Heart left ventricle (tissue), 16 donors: ENCODE measurements around the gene LTK. TPM values are rescaled to one million over a fixed set of nuclear protein-coding genes. Genes with fewer than 3 reads are reported as not detected.

Experiments used
- ATAC-seq, 4 donors: fragments of 200-7000 bp; cut with Tn5 transposase; one replicate each; pipeline ENCODE4 v1.9.1; 2020 to 2022; ENCODE audit warnings: moderate library complexity in 4 of 4, mild to moderate bottlenecking in 3 of 4, moderate number of reproducible peaks in 1 of 4
- DNase-seq, 5 donors: peaks; one replicate each; pipeline ENCODE4 v3.0.0-alpha.2; 2020
- H3K27ac ChIP-seq, 12 donors: fragments of 200-600 bp; sonication (generic) in 4 of 12; one replicate each; pipeline versions ENCODE4 v1.5.0 to v1.8.0; 2016 to 2022; ENCODE audit warnings: mild to moderate bottlenecking in 2 of 12
- H3K27me3 ChIP-seq, 9 donors: fragments of 200-600 bp; sonication (generic) in 2 of 9; one replicate each; pipeline versions ENCODE4 v1.5.1 to v1.8.0; 2016 to 2022; ENCODE audit warnings: mild to moderate bottlenecking in 3 of 9
- H3K36me3 ChIP-seq, 9 donors: fragments of 200-600 bp; sonication (generic) in 2 of 9; one replicate each; pipeline versions ENCODE4 v1.5.0 to v1.8.0; 2018 to 2022; ENCODE audit warnings: mild to moderate bottlenecking in 2 of 9
- H3K4me1 ChIP-seq, 12 donors: fragments of 200-600 bp; sonication (generic) in 4 of 12; one replicate each; pipeline versions ENCODE4 v1.5.0 to v1.8.0; 2016 to 2022; ENCODE audit warnings: mild to moderate bottlenecking in 3 of 12
- H3K4me3 ChIP-seq, 12 donors: fragments of 200-600 bp; sonication (generic) in 4 of 12; one replicate each; pipeline versions ENCODE4 v1.5.0 to v1.8.0; 2017 to 2022; ENCODE audit warnings: mild to moderate bottlenecking in 9 of 12, moderate library complexity in 4 of 12
- H3K9me3 ChIP-seq, 12 donors: fragments of 200-600 bp; sonication (generic) in 4 of 12; one replicate each; pipeline versions ENCODE4 v1.5.0 to v1.8.0; 2016 to 2022; ENCODE audit warnings: mild to moderate bottlenecking in 1 of 12
- POLR2A ChIP-seq, 2 donors: fragments of 450-650 bp; IDR thresholded peaks; one replicate each; pipeline ENCODE4 v1.6.1; 2017; ENCODE audit warnings: antibody characterized with exemption in 2 of 2, mild to moderate bottlenecking in 2 of 2, moderate library complexity in 2 of 2
- WGBS, 4 donors: extraction: QIAGEN DNeasy Blood & Tissue Kit in 2 of 4; methylation state at CpG; one replicate each; pipeline versions ENCODE4 v1.1.5 to v1.1.7; 2013 to 2018; 5-methylcytosine and 5-hydroxymethylcytosine counted together
- intact Hi-C, 10 donors: fragments of 100-400 bp; cut with DNase I; formaldehyde crosslinking; loops; one replicate each; pipeline versions ENCODE4 v1.11.1 to v1.14.2; 2022
- polyA plus RNA-seq, 2 donors: library from polyadenylated mRNA; stranded (reverse); fragments of 200-250 nt; gene quantifications; one replicate each; pipeline ENCODE4 v1.2.3, GENCODE V29; 2013
- total RNA-seq, 9 donors: library from RNA; depleted of rRNA in 2 of 9; stranded (reverse); fragments of >200 nt in 2 of 9; fragmentation: NEBNext Ultra II Directional in 3 of 9; extraction: Animal tissue kit (Norgen Biotek cat#: 25700) in 3 of 9; gene quantifications; one replicate each; pipeline versions ENCODE4 v1.1.0 to v1.2.4, GENCODE V29; 2016 to 2023
- TF ChIP-seq, protein P1 (sequence below), 12 donors: fragments of 200-600 bp; sonication (generic) in 4 of 12; IDR thresholded peaks; one replicate each; pipeline versions ENCODE4 v1.5.0 to v1.8.0; 2018 to 2022; ENCODE audit warnings: antibody characterized with exemption in 12 of 12, mild to moderate bottlenecking in 5 of 12
- donor health status: ischemic (EF 13 %, LVEDD 7.1; RV severe dilation, severe dysfunction).
- donor health status: healthy with polysubstance abuse.
- donor health status: DM: no; HTN: yes; CAD: no.
- donor health status: DM: no; HTN: no; CAD: no.
- donor health status: ischemic (EF 25% LVEDD 6.9; RV normal size, moderate dysfunction).
- donor health status: ischemic (EF 25% LVEDD 5.7; RV mildly dilated, moderate dysfunction).
- donor health status: healthy.
- donor health status: DM: yes; HTN: yes; CAD: no.
- donor health status: ischemic (EF 35%, LVEDD 5.7; RV mildly dilated, moderate dysfunction).
- donor health status: nonischemic (EF 11% LVEDD 7.7; RV severe dilation, severe dysfunction).
- donor health status: DM: yes; HTN: yes; CAD: no.
- donor health status: PGD.
- donor health status: ischemic (EF 29% LVEDD 5.4; RV normal size, mild dysfunction).
- donor health status: nonischemic (EF 23%, LVEDD 6.1; RV moderate dilation, normal function).

Gene LTK
- total and polyA plus RNA-seq, 11 donors: 0.14 to 1.6 (median 0.36) TPM

GRCh38 chr15:41486286-41486685, 27.3 kb downstream of the LTK start:
- intact Hi-C loops: no loop called here
- no peak for ATAC-seq
- H3K4me1 ChIP-seq: peaks cover 0 to 12% (median 0%) of the 10 kb centered on the region in 12 donors
- no peaks in the 10 kb centered on the region for H3K9me3 ChIP-seq
- peaks cover 0 to 24% (median 17%) of the 10 kb centered on the region in 9 donors for H3K36me3 ChIP-seq
- no peak overlapping the region for H3K27ac ChIP-seq
- no peak overlapping the region for H3K4me3 ChIP-seq
- TF ChIP-seq POLR2A (IDR thresholded peaks at IDR 0.05): no peak
- TF ChIP-seq, protein P1, sequence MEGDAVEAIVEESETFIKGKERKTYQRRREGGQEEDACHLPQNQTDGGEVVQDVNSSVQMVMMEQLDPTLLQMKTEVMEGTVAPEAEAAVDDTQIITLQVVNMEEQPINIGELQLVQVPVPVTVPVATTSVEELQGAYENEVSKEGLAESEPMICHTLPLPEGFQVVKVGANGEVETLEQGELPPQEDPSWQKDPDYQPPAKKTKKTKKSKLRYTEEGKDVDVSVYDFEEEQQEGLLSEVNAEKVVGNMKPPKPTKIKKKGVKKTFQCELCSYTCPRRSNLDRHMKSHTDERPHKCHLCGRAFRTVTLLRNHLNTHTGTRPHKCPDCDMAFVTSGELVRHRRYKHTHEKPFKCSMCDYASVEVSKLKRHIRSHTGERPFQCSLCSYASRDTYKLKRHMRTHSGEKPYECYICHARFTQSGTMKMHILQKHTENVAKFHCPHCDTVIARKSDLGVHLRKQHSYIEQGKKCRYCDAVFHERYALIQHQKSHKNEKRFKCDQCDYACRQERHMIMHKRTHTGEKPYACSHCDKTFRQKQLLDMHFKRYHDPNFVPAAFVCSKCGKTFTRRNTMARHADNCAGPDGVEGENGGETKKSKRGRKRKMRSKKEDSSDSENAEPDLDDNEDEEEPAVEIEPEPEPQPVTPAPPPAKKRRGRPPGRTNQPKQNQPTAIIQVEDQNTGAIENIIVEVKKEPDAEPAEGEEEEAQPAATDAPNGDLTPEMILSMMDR (IDR thresholded peaks at IDR 0.05): no peak
- 79 to 91% (median 85%) methylated on average over 36 to 43 of the region's 43 CpGs for WGBS, 4 donors
- peak in 1 of 5 donors; percentile 37 for DNase-seq
- H3K27me3 ChIP-seq: peaks cover 0 to 20% (median 7%) of the 10 kb centered on the region in 9 donors

DNA sequence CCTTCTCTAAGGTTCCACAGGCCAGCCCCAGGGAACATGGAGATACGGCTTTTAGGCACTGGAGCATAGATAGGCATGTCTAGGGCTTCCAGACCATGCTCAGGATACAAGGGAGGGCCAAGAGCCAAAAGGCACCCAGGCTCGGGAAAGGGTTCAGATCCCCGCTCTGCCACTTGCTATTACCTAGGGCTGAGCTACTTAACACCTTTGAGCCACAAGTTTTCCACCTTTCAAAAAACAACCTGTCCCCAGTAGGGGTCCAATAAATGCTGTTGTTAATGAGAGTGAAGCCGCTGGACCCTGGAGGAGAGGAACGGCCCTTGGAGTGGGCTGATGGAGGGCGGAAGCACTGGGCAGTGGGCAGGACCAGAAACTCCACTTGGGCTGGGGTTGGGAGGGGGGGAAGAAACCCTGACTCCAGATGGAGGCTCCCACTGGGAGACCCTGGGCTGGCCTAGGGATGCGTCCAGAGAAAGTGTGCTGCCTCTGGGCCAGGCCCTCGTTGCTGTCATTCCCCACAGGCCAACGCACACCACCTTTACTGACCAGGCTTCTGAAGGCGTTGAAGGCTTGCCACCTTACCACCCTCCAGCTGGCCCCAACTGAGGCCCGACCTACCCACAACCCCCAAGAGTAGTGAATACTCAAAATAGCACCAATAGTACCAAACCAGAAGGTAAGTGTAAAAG, 28.5 kb downstream of the LTK start:
- Histone ChIP-seq H3K4me1 (peaks cover 0 to 12% (median 0%) of the 10 kb centered on the region in 12 donors), H3K36me3 (peaks cover 5 to 37% (median 29%) of the 10 kb centered on the region in 9 donors), H3K9me3 (no peaks in the 10 kb centered on the region), H3K27ac (no peak overlapping the region), H3K27me3 (peaks cover 0 to 9% (median 0%) of the 10 kb centered on the region in 9 donors), H3K4me3 (no peak overlapping the region)
- intact Hi-C loops: no loop called here
- 84 to 89% (median 85%) methylated on average over 10 to 11 of the region's 11 CpGs for whole genome bisulfite sequencing, 4 donors
- ATAC-seq: no peak
- peak in 1 of 5 donors; percentile 42 for DNase-seq
- TF ChIP-seq POLR2A (IDR thresholded peaks at IDR 0.05): no peak
- TF ChIP-seq, protein P1 (IDR thresholded peaks at IDR 0.05): no peak

- Histone ChIP-seq H3K27me3 (no peaks in the 10 kb centered on the region), H3K36me3 (peaks cover 5 to 52% (median 44%) of the 10 kb centered on the region in 9 donors), H3K27ac (no peak overlapping the region), H3K4me3 (no peak overlapping the region), H3K9me3 (no peaks in the 10 kb centered on the region), H3K4me1 (peaks cover 0 to 12% (median 0%) of the 10 kb centered on the region in 12 donors)
- no peak for ATAC-seq
- no peak for DNase-seq
- WGBS, 4 donors: 92 to 94% (median 93%) methylated on average over 2 of the region's 2 CpGs
- no peak for TF ChIP-seq POLR2A (IDR thresholded peaks at IDR 0.05)
- TF ChIP-seq, protein P1 (IDR thresholded peaks at IDR 0.05): no peak
- intact Hi-C loops: no loop called here
These were observed 30.1 kb downstream of the LTK start for GRCh38 chr15:41483519-41483918.

- Histone ChIP-seq H3K4me3 (no peak overlapping the region), H3K36me3 (peaks cover 5 to 56% (median 48%) of the 10 kb centered on the region in 9 donors), H3K9me3 (no peaks in the 10 kb centered on the region), H3K27ac (no peak overlapping the region), H3K4me1 (peaks cover 0 to 12% (median 0%) of the 10 kb centered on the region in 12 donors), H3K27me3 (no peaks in the 10 kb centered on the region)
- intact Hi-C loops: no loop called here
- ATAC-seq: no peak
- no peak for TF ChIP-seq POLR2A (IDR thresholded peaks at IDR 0.05)
- TF ChIP-seq, protein P1 (IDR thresholded peaks at IDR 0.05): no peak
- DNase-seq: no peak
These were observed 30.5 kb downstream of the LTK start for GRCh38 chr15:41483115-41483514.
